ENCODE results near the gene NOL4L.

The NOL4L gene

DNA sequence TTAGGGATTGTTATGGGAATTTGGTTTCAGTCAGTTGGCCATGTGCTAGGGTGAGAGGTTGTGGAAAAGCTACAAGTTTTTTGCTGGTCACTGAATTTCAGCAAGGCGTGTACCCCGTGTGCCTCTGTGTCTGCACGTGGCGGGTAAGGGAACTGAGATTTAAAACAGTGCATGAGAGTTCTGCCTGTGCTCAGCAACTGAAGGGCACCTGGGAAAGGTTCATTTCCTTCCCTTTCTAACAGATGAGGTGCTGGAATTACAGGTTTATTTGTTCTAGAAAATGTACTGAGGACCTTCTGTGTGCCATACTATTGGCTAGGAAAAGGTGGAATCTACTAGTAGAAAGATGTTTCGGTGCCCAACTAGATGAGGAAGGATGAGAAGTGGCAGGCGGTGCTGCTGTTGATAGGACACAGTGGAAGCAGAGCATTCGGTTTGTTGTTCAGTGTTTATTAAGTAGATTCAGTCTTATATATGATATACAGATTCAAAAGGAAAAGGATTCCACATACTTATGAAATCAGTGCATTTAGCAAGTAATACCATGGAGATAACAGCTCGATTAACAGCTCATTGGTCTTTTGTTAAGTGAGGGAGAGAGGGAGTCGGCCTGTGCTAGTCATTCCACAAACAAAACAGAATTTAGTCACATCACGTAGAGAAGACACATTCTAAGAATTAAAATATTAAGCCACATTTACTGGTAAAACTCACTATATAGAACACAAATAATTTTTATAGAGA, 142.3 kb downstream of the NOL4L start:
- DNase-seq = no peak

- DNase-seq = no peak
Observed at GRCh38 chr20:32441638-32442037, 143.5 kb downstream of the NOL4L start.

DNA sequence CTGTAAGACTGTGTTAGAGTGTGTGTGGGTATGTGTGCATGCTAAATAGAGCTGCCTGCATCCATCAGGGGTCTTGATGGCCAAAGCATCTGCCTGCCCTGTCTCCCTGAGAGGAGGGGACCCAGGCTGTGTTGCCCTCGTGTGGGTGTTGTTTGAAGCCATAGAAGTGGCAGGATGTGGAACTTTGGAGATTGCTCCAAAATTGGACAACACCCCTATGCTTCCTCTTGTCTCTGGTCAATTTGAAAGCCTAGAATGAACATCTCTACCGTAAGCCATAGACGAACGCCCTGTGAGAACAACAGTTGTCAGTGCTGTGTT, 144.4 kb downstream of the NOL4L start:
- no peak for DNase-seq

GRCh38 chr20:32440069-32440757, 144.9 kb downstream of the NOL4L start:
- DNase-seq = no peak

GRCh38 chr20:32439132-32439829, 145.9 kb downstream of the NOL4L start:
- peak in 1 of 4 experiments; percentile 23 for DNase-seq

DNA sequence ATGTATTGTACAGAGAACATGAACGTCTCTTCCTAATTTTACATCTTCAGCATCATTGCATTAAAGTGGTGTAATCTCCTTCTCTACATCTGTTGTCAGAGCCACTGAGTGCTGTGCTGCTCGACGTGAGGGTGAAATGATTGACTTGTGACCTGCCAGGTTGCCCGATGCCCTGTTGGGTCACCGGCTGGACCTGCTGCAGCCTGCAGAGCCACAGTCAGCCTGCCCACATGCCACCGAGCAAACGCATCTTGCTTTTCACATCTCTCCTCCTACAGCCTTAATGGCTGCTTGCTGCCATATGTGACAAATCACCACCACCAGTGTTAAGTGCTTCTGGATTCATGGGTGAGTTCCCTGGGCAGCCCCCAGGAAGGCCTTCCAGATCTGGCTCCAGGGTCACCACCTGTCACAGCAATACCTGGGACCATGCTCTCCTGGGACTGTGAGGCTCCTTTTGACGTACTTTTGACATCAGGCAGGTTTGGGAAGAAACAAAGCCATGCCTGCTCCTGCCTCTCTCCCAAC, 146.7 kb downstream of the NOL4L start:
- DNase-seq = no peak

DNA sequence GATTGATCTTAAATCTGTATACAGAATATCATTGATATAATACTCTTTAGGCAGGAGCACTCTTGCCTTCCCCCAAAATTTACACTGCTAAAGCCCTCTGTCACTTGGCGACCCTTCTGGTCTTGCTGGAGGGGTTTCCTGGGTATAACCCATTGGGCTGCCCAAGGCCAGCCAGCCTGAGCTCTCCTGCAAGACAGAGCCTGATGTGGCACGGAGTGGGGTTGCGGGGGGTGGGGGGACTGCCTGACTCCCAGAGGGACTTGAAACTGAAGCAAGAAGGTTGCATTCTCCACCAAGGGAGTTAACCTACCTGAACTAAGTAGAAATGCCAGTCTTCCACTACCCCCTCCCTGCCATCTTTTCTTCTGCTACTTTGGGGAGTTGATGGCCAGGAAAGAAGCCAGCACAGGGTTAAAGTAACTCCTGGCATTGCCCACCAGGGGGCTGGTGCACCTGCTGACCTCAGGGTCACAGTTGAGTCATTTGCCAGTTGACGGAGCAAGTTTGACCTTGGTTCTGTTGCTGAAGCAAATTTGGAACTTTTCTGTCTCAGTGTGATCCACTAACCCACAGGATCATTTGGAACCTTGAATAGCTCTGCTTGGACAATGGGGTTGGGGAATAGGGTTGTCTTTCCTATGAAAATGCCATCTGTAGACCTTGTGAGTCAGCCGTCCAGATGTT, 147.6 kb downstream of the NOL4L start:
- DNase-seq = peak in 3 of 4 experiments; percentile 19 to 25 (median 25)

- DNase-seq = no peak
Observed at GRCh38 chr20:32436968-32437367, 148.2 kb downstream of the NOL4L start.

- DNase-seq = no peak
Observed at GRCh38 chr20:32436142-32436861, 148.8 kb downstream of the NOL4L start.

GRCh38 chr20:32435449-32436107, 149.6 kb downstream of the NOL4L start:
- no peak for DNase-seq

GRCh38 chr20:32434434-32434833, 150.7 kb downstream of the NOL4L start:
- DNase-seq = no peak

- no peak for DNase-seq
Observed at GRCh38 chr20:32433311-32434021, 151.7 kb downstream of the NOL4L start.

DNA sequence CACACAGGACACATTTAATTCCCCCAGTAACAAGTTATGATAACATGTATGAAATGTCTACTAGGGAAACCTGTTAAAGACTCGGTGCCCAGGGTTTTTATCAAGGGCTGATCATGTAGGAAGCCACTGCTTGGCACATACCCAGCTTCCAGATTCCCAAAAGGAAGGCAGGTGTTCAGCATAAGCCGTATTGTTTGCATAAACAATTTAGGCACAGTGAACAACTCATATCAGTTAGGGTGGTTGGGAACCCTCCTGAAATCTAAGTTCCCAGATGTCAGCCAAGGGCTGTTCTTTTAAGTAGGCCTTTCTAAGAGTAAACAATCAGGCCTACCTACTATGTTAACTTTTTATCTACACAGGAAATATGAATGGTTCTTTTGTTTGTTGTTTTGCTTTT, 152.9 kb downstream of the NOL4L start:
- no peak for DNase-seq

DNA sequence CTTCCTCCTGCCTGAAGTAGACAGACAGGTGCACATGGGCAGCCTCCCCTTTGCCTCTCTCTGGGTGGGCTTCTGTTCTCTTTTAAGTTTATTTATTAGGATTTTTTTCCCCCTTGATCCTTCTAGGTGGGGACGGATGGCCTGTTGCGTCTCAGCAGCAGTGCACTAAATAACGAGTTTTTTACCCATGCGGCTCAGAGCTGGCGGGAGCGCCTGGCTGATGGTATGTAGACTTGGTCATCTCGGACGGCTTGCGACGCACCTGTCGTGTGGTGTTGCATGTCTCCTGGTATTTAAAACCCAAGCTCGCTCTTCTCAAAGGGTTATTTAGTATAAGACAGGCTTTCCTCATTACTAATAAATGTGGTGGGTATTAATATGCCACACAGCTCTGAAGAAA, 153.7 kb downstream of the NOL4L start:
- no peak for DNase-seq

DNA sequence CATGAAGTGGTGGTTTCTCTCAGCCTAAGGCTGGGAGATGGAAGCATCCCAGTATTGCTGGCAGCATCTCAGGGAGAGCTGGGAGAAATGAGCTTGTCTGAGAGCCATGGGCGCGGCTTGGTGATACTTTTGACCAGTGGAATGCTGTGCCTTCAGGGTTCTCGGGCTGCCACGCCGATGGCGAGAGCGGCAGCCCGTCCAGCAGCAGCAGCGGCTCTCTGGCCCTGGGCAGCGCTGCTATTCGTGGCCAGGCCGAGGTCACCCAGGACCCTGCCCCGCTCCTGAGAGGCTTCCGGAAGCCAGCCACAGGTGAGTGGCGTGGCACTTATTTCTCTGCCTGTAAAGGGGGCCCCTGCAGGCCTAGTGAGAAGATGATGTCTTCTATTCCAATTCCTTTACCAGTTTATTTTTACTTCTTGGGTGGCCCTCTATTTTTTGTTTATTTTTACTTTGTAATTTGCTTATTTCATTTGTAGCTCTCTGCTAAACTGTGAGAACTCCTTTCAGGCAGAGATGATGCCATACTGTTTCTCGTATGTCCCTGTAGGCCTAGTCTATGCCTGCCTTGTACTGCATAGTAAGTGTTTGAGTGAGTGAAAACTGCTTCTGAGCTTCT, 155.3 kb downstream of the NOL4L start:
- no peak for DNase-seq

DNA sequence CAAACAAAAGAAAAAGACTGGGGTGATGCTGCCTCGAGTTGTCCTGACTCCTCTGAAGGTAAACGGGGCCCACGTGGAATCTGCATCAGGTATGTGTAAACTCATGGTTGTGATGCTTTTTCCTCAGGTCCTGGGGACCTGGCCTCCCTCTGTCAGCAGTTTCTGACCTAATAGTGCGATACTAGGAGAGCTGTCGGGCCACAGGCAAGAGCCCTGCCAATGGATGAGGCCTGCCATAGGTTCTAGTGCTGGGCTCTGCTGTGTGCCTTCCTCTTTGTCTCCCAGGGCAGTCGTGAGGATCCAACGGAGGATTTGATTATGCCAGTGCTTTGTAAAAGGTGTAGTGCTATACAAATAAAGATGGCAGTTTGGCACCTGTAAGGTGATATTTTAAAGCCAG, 155.8 kb downstream of the NOL4L start:
- DNase-seq = no peak

DNA sequence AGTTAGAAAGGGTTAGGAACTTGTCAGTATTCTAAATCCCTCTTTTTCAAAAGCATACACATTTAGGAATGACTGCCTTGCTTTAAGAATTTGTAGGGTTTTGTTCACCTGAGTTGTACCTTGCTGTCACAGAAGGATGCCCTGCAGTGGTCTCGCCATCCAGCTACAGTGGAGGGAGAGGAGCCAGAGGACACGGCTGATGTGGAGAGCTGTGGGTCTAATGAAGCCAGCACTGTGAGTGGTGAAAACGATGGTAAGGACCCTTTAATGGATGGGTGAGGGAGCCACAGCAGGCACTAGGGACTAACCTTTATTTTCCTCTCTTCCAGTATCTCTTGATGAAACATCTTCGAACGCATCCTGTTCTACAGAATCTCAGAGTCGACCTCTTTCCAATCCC, 157.1 kb downstream of the NOL4L start:
- no peak for DNase-seq

DNA sequence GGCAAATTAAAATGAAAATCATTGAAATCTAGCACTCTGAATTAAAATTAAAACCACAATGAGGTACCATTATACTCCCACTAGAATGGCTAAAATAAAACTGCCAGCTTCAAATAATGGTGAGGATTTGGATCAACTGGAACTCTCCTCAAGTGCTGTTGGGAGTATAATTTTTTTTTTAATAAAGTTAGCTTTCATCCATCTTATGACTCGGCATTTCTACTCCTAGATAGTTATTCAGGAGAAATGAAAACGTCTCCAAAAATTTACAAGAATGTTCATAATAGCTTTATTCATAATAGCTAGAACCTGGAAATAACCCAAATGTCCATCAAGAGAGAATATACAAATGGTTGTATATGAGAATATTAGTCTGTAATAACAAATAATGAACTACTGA, 163.8 kb downstream of the NOL4L start:
- no peak for DNase-seq

- peak in 1 of 4 experiments; percentile 13 for DNase-seq
Observed at GRCh38 chr20:32418376-32418775, 166.8 kb downstream of the NOL4L start.

- DNase-seq = no peak
Observed at GRCh38 chr20:32416206-32416605, 168.9 kb downstream of the NOL4L start.

- DNase-seq = peak in 1 of 4 experiments; percentile 12
Observed at GRCh38 chr20:32415494-32415893, 169.6 kb downstream of the NOL4L start.
